ENCODE data around the gene EML4. TPM values are rescaled to one million over a fixed set of nuclear protein-coding genes. Genes with fewer than 3 reads are reported as not detected.

The EML4 gene
- total RNA-seq, 1 experiment from 2014 or later = 93.7 TPM

DNA sequence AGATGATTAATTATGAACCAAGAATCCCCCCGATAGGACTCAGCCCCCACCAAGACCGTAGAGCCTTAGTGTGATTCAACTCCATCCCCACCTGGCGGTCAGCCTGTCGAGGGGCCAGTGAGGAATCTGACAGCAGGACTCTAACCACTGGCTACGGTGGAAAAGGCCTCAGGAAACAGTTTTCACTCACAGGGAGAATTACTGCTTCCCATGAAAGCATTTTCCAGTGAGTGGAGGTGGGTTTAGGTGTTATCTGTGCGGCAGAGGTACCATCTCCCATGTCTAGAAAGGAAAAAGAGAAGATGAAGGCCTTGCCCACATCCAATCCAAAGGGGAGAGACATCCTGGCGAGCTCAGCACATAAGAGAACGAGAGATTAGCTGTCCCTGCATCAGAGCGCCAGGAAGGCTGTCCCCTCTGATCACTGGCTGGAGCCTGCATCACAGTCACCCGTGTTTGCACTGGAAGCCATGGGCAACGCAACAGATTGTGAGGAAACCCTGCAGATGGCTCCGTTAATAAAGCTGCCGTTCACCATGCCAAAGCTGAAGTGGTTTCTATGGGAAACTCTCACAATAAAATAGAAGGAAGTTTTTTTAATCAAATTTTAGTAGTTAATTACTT is 169.5 kb downstream of the EML4 start:
- H3K4me1 ChIP-seq (ENCODE audit: insufficient read depth, low read length, poor library complexity, severe bottlenecking) = peaks cover 8% of the 10 kb centered on the region
- H3K4me3 ChIP-seq (ENCODE audit: low read depth, low read length, poor library complexity, severe bottlenecking) = no peak overlapping the region
- H3K27me3 ChIP-seq (replicated peaks; ENCODE audit: insufficient read depth, low read depth, low read length, poor library complexity) = no peaks in the 10 kb centered on the region
- ChIA-PET CTCF (no interaction called here), POLR2A (ENCODE audit: low non-redundant PET) (no interaction called here)
- DNase-seq (ENCODE audit: low spot score) = no peak
- BruUV-seq (replicated peaks) = no TSS peak
- H3K36me3 ChIP-seq (ENCODE audit: insufficient read depth, low read length, poor library complexity, severe bottlenecking) = peaks cover 19% of the 10 kb centered on the region
- no peak overlapping the region for H3K27ac ChIP-seq (ENCODE audit: low read depth, low read length, poor library complexity, severe bottlenecking)
- intact Hi-C loops (cut with micrococcal nuclease; ENCODE audit: unreplicated experiment) = no loop called here
- no peaks in the 10 kb centered on the region for H3K9me3 ChIP-seq (ENCODE audit: low read depth, low read length, poor library complexity, severe bottlenecking)
- TF ChIP-seq, protein P1, sequence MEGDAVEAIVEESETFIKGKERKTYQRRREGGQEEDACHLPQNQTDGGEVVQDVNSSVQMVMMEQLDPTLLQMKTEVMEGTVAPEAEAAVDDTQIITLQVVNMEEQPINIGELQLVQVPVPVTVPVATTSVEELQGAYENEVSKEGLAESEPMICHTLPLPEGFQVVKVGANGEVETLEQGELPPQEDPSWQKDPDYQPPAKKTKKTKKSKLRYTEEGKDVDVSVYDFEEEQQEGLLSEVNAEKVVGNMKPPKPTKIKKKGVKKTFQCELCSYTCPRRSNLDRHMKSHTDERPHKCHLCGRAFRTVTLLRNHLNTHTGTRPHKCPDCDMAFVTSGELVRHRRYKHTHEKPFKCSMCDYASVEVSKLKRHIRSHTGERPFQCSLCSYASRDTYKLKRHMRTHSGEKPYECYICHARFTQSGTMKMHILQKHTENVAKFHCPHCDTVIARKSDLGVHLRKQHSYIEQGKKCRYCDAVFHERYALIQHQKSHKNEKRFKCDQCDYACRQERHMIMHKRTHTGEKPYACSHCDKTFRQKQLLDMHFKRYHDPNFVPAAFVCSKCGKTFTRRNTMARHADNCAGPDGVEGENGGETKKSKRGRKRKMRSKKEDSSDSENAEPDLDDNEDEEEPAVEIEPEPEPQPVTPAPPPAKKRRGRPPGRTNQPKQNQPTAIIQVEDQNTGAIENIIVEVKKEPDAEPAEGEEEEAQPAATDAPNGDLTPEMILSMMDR (conservative IDR thresholded peaks at IDR 0.05; ENCODE audit: low read depth, low read length) = no peak
- no peak for TF ChIP-seq EZH2 (IDR thresholded peaks at IDR 0.05; ENCODE audit: borderline replicate concordance, low read depth, low read length, poor library complexity, severe bottlenecking)

DNA sequence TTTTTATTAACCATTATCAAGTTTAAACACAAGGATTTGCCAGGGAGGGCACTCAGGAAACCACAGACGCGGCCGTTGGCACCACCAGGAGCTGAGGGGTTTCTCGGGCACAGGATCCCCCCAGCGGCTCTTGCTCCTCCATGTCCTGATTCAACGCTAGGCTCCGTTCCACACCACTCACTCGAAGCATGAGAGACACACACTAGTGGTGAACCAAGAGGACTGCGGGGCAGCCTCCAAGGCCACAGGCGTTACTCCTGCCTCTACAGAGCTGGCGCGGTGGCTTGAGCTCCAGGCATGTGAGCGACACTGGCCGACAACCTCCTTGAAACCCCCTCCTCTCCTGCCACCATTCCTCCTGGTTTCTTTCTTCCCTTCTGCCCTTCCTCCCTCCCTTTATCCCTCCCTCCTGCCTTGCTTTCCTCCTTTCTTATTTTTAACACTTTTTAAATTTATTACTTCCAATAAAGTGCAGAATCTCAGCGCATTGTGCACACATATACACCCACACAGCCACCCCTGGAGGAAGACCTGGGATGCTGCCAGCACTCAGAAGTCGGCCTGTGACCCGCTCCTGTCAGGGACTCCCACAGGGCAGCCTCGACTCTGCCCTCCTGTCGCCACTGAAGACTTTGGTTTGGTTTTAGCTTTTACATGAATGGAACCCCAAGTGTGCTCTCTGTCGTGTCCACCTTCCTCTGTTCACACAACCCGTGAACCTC is 170.2 kb downstream of the EML4 start:
- Histone ChIP-seq H3K36me3 (ENCODE audit: insufficient read depth, low read length, poor library complexity, severe bottlenecking) (peaks cover 13% of the 10 kb centered on the region), H3K4me1 (ENCODE audit: insufficient read depth, low read length, poor library complexity, severe bottlenecking) (peaks cover 8% of the 10 kb centered on the region), H3K27me3 (replicated peaks; ENCODE audit: insufficient read depth, low read depth, low read length, poor library complexity) (no peaks in the 10 kb centered on the region), H3K27ac (ENCODE audit: low read depth, low read length, poor library complexity, severe bottlenecking) (no peak overlapping the region), H3K4me3 (ENCODE audit: low read depth, low read length, poor library complexity, severe bottlenecking) (no peak overlapping the region), H3K9me3 (ENCODE audit: low read depth, low read length, poor library complexity, severe bottlenecking) (no peaks in the 10 kb centered on the region)
- DNase-seq (ENCODE audit: low spot score) = no peak
- ChIA-PET POLR2A (ENCODE audit: low non-redundant PET) (no interaction called here), CTCF (no interaction called here)
- TF ChIP-seq, protein P1 (conservative IDR thresholded peaks at IDR 0.05; ENCODE audit: low read depth, low read length) = no peak; the same call in 1 of the 2 replicates
- no peak for TF ChIP-seq EZH2 (IDR thresholded peaks at IDR 0.05; ENCODE audit: borderline replicate concordance, low read depth, low read length, poor library complexity, severe bottlenecking)
- intact Hi-C loops (cut with micrococcal nuclease; ENCODE audit: unreplicated experiment) = no loop called here
- no TSS peak for BruUV-seq (replicated peaks)

DNA sequence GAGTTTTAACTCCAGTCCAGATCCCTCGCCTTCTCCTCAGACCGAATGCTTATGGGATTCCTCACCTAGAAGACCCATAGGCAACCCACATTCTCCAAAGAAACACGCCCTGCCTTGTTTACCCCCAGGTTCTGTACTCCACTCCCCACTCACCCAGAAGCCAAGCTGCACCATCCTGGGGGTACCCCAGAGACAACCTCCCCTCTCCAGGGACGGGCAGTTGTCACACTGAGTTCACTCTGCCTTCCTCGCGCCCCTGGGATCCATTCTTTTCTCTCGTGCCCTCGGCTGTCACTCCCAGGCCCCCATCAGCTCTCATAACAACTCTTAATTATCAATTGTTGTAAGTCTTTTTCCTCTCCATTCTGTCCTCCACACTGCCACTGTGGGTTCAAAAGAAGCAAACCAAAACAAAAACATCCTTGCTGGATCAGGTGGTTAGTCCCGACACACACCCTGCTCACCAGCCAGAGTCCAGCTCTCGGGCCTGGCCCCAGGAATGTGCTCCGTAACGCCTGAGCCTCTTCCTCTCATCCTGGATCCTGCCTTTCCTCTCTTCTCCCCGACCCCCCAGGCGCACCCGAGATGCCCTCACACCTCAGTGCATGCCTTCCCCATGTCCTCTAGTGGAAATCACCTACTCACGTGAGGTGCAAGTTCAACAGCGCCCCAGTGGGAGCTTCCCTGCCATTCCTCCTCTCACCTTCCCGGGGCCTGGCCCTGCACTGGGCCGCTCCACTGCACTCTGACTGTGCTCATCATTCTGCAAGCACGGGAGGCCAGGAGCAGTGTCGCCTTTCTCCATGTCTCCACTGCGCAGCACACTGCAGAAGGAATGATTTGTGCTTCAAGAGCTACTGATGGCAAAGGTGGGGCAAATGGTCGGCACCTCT is 171.1 kb downstream of the EML4 start:
- intact Hi-C loops (cut with micrococcal nuclease; ENCODE audit: unreplicated experiment) = no loop called here
- CTCF ChIA-PET = no interaction called here

More for the DNA sequence above, 171.1 kb downstream of the EML4 start:
- DNase-seq (ENCODE audit: low spot score) = no peak
- Histone ChIP-seq H3K27ac (ENCODE audit: low read depth, low read length, poor library complexity, severe bottlenecking) (no peak overlapping the region), H3K4me3 (ENCODE audit: low read depth, low read length, poor library complexity, severe bottlenecking) (no peak overlapping the region), H3K36me3 (ENCODE audit: insufficient read depth, low read length, poor library complexity, severe bottlenecking) (peaks cover 13% of the 10 kb centered on the region), H3K9me3 (ENCODE audit: low read depth, low read length, poor library complexity, severe bottlenecking) (no peaks in the 10 kb centered on the region), H3K4me1 (ENCODE audit: insufficient read depth, low read length, poor library complexity, severe bottlenecking) (peaks cover 8% of the 10 kb centered on the region), H3K27me3 (replicated peaks; ENCODE audit: insufficient read depth, low read depth, low read length, poor library complexity) (no peaks in the 10 kb centered on the region)
- TF ChIP-seq, protein P1 (conservative IDR thresholded peaks at IDR 0.05; ENCODE audit: low read depth, low read length) = no peak
- TF ChIP-seq EZH2 (IDR thresholded peaks at IDR 0.05; ENCODE audit: borderline replicate concordance, low read depth, low read length, poor library complexity, severe bottlenecking) = no peak
- POLR2A ChIA-PET (ENCODE audit: low non-redundant PET) = no interaction called here
- no TSS peak for BruUV-seq (replicated peaks)

Data from A673 (cell line).